Fibroblast of skin of abdomen (primary cell): ENCODE measurements around the gene KIF22.
A peak's percentile ranks its signal among the peaks of the same experiment; 100 is the strongest.
"Not testable (repeated sequence)": the region's sequence is repeated elsewhere in the genome, so short reads cannot be mapped to it uniquely, and the experiment has no call there.

Source experiments
- DNase-seq: peaks from one replicate; pipeline ENCODE4 v3.0.0-alpha.2; 2013

KIF22 gene

GRCh38 chr16:29815032-29815721 lies 24.6 kb downstream of the KIF22 start:
- no peak for DNase-seq

GRCh38 chr16:29815793-29816693 lies 25.5 kb downstream of the KIF22 start, which contains the start of gene PAGR1:
TSS of gene PAGR1 (plus strand) at chr16:29816152. CDS start at chr16:29816526, 374 bp downstream.
- peak; percentile 100 for DNase-seq

- peak; percentile 48 for DNase-seq
Measured at GRCh38 chr16:29816694-29817441, 26.3 kb downstream of the KIF22 start.

GRCh38 chr16:29818082-29818481 lies 27.5 kb downstream of the KIF22 start:
- DNase-seq: no peak

GRCh38 chr16:29819506-29819905 lies 29.0 kb downstream of the KIF22 start:
- DNase-seq: no peak

- peak; percentile 73 for DNase-seq
Measured at GRCh38 chr16:29820271-29820701, 29.7 kb downstream of the KIF22 start, which contains the start of gene MVP. TSS of gene MVP (plus strand) at chr16:29820462. CDS start at chr16:29830550, 10,088 bp downstream.

- DNase-seq: no peak
Measured at GRCh38 chr16:29820730-29821642, 30.4 kb downstream of the KIF22 start.

- DNase-seq: peak; percentile 80
Measured at GRCh38 chr16:29821643-29822115, 31.1 kb downstream of the KIF22 start.

- DNase-seq: peak; percentile 80
Measured at GRCh38 chr16:29824589-29825144, 34.1 kb downstream of the KIF22 start.

GRCh38 chr16:29825145-29826044 lies 34.8 kb downstream of the KIF22 start:
- peak; percentile 87 for DNase-seq

GRCh38 chr16:29826342-29826695 lies 35.8 kb downstream of the KIF22 start:
- DNase-seq: no peak

- no peak for DNase-seq
Measured at GRCh38 chr16:29830774-29831173, 40.2 kb downstream of the KIF22 start.

GRCh38 chr16:29831490-29831889 lies 40.9 kb downstream of the KIF22 start:
- no peak for DNase-seq

- not testable (repeated sequence) for DNase-seq
Measured at GRCh38 chr16:29833219-29833618, 42.7 kb downstream of the KIF22 start.

- no peak for DNase-seq
Measured at GRCh38 chr16:29834079-29834478, 43.5 kb downstream of the KIF22 start.

GRCh38 chr16:29835926-29836325 lies 45.4 kb downstream of the KIF22 start:
- no peak for DNase-seq

GRCh38 chr16:29836623-29837022 lies 46.1 kb downstream of the KIF22 start:
- DNase-seq: no peak

- no peak for DNase-seq
Measured at GRCh38 chr16:29837841-29838240, 47.3 kb downstream of the KIF22 start.

GRCh38 chr16:29839822-29840221 lies 49.3 kb downstream of the KIF22 start:
- no peak for DNase-seq

- no peak for DNase-seq
Measured at GRCh38 chr16:29840240-29840639, 49.7 kb downstream of the KIF22 start.
